UCSD-AML1 (cell line): ENCODE measurements around the gene PCMT1.
"Not testable (repeated sequence)": the region's sequence is repeated elsewhere in the genome, so short reads cannot be mapped to it uniquely, and the experiment has no call there.

Experiments
- DNase-seq: peaks from one replicate; lab custom pipeline; 2025; ENCODE audit not compliant: unreplicated experiment; lab: John Stamatoyannopoulos, UW

PCMT1 gene

DNA sequence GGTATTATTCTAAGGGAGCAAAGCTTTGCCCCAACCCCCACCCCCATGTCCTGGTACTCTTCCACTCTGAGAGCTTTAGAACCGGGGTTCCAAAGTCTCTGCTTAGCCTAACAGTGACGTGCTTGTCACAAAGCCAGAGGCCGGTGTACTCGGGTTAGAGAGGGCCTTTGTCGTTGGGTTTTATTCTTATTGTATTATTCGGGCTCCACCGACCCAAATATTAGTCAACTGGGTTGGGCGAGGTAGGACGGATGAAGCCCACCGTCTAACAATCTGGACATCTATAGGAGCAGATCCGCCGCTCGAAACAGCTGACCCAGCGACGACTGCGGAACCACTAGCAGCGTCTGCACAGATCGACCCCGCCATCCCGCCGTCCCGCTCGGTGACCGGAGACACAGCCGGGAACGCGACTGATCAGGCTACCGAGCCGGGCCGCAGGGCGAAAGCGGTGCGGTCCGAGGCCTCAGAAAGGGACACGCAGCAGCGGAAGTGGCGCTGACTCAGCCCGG is 403 bp upstream of the PCMT1 start:
- DNase-seq = not testable (repeated sequence)

DNA sequence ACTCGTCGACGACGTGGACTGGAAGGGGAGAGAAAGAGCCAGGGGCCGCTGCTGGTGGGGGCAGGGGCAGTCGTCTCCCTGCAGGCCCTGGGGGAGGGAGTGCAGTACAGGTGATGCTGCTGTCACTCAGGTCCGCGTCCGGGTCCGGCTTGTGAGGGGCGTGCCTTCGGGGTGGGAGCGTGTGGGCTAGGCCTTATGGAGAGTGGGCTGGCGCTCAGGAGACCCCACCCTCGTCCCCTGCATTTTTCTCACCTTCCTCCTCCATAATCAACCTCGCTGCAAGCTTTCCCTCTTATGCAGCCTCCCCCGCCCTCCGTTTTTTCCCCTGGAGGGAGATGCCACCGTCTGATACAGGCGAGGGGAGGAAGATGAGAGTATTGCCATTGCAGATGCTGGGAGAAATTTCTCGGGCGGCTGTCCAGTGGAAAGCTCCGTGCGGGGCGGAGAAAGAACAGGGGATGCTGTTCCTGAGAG is 632 bp downstream of the PCMT1 start:
- peak; percentile 76 for DNase-seq

- no peak for DNase-seq
Observed at GRCh38 chr6:149751239-149751638, 1.7 kb downstream of the PCMT1 start.

DNA sequence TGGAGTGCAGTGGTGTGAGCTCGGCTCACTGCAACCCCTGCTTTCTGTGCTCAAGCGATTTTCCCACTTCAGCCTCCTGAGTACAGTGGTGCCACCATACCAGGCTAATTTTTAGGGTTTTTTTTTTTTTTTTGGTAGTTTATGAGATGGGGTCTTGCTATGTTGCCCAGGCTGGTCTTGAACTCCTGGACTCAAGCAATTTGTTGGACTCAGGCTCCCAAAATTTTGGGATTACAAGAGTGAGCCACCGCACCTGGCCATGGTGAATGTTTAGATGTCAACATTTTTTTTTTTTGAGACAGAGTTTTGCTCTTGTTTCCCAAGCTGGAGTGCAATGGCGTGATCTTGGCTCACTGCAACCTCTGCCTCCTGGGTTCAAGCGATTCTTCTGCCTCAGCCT is 2.4 kb downstream of the PCMT1 start:
- not testable (repeated sequence) for DNase-seq

DNA sequence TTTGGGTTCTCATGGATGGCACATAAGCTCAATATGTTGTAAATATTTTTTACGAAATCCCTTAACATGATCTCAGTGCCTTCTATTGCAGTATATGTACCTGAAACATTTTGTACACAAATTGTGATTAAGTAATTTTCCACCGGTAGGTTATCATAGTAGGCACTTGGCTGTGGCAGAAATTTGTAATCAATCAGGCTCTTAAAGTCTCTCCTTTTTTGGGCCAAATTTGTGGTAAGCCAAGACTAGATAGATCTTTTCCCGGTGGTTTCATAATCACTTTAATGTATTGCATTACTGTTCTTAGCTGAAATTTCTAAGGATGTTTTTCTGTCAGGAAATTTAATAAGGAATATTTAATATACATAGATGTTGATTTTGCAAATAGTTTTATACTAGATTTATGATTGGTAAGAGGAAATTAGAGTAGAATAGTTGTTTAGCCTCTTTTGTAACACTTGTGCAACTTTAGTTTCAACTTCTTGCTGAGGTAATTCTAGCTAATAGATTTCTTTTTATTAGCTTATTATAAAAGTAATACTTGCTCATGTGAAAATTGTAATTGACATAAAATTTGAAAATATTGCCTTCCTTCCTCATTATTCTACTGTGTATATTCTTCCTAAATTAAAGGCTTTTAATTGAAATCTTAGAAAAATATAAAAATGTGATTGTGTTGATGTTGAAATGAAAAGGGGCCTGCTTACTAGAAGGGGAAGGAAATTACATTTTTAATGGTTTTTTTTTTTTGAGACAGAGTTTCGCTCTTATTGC is 3.2 kb downstream of the PCMT1 start:
- DNase-seq = no peak

- not testable (repeated sequence) for DNase-seq
Observed at GRCh38 chr6:149753374-149753637, 3.8 kb downstream of the PCMT1 start.

DNA sequence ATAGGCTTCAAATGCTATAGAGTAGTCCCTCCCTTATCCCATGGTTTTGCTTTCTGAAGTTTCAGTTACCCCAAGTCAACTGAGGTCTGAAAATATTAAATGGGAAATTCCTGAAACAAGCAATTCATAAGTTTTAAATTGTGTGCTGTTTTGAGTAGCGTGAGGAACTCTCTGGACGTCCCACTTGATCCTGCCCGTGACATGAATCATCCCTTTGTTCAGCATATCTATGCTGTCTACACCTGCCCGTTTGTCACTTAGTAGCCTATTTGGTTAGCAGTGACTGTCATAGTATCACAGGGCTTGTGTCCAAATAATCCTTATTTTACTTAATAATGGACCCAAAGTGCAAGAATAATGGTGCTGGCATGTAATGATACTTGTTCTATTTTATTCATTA is 5.0 kb downstream of the PCMT1 start:
- no peak for DNase-seq

- DNase-seq = no peak
Observed at GRCh38 chr6:149755300-149756260, 6.0 kb downstream of the PCMT1 start.

DNA sequence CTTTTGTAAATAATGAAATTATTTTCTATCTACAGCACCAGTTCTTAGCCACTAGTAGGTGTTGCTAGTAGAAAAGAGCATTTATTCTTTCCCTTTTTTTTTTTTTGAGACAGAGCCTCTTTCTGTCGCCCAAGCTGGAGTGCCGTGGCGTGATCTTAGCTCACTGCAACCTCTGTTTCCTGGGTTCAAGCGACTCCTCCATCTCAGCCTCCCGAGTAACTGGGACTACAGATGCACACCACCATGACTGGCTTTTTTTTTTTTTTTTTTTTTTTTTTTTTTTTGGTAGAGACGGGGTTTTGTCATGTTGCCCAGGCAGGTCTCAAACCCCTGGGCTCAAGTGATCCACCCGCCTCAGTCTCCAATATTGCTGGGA is 6.7 kb downstream of the PCMT1 start:
- DNase-seq = no peak

DNA sequence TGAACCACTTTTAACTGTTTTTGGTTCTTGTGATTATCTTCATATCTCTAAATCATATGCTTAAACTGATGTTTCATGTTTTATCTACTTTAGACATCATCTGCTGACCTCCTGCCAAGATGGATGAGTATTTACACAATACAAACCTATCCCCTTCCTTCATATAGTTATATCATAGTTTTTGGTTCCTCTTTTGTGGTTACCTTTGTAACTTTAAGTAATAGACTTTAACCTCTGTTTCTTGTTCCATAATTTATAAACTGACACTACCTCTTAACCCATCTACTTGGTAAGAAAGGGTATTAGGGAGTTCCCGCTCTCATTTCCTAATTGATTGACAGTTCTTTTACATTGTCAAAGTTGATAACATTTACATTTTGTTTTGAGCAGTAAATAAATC is 11.9 kb downstream of the PCMT1 start:
- DNase-seq = no peak

GRCh38 chr6:149763866-149764265 is 14.3 kb downstream of the PCMT1 start:
- no peak for DNase-seq

GRCh38 chr6:149766156-149766769 is 16.7 kb downstream of the PCMT1 start:
- DNase-seq = no peak

DNA sequence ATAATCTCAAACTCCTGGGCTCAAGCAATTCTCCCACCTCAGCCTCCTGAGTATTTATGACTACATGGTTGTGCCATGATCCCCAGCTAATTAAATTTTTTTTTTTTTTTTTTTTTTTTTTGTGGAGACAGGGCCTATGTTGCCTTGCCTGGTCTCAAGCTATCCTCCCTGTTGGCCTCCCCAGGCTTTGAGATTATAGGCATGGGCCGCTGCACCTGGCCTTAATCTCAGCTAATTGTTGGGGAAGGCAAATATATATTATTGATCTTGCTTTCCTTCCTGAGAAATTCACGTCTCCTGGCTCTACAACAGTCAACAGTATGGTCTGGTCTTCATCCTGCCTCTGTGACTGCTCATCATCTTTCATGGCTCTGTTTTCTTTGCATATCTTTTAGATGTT is 20.1 kb downstream of the PCMT1 start:
- no peak for DNase-seq

DNA sequence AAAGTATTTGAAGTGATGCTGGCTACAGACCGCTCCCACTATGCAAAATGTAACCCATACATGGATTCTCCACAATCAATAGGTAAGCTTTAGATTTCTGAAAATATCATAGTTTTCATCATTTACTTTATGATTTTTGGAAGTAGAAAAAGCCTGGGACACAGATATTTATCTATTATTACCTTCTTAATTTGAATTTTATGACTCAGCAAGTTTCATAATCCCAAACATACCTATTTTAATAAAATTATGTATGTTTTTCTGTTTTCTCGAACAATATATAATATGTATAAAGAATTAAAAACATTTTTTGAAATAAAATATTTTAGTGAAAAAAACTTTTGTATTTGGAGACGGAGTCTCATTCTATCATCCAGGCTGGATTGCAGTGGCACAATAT is 21.6 kb downstream of the PCMT1 start:
- DNase-seq = no peak

GRCh38 chr6:149771925-149772324 is 22.4 kb downstream of the PCMT1 start:
- DNase-seq = no peak

DNA sequence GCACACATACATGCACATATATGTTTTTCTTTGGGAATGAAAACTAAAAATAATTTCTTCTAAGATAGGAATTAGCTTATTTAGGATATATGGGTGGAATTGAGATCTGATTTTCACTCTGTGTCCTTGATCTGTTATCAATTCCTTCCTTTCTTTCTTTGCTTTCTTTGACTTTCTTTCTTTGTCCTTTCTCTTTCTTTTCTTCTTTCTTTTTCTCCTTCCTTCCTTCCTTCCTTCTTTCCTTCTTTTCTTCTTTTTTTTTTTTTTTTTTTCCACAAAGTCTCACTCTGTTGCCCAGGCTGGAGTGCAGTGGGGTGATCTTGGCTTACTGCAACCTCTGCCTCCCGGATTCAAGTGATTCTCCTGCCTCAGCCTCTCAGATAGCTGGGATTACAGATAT is 28.1 kb downstream of the PCMT1 start:
- DNase-seq = no peak

DNA sequence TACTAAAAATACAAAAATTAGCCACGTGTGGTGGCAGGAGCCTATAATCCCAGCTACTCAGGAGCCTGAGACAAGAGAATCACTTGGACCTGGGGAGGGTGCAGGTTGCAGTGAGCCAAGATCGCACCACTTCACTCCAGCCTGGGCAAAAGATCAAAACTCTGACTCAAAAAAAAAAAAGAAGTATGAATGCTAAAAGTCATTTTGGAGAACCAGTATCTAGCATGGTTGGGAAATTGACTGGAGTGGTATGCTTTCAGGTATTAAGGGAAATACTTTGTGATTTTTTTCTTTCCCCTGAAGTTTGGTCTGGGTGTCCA is 30.1 kb downstream of the PCMT1 start:
- DNase-seq = no peak

DNA sequence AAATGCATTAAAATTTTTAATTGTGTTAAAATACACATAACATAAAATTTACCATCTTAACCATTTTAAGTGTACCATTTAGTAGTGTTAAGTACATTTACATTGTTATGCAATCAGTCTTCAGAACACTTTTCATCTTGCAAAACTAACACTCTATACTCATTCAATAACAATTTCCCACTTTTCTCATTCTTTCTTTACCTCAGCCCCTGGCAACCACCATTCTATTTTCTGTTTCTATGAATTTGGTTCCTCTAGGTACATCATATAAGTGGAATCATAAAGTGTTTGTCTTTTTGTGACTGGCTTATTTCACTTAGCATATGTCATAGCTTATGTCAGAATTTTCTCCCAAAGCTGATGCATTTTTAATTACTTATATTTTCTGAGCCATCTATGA is 32.2 kb downstream of the PCMT1 start:
- no peak for DNase-seq

GRCh38 chr6:149782337-149782736 is 32.8 kb downstream of the PCMT1 start:
- DNase-seq = no peak

DNA sequence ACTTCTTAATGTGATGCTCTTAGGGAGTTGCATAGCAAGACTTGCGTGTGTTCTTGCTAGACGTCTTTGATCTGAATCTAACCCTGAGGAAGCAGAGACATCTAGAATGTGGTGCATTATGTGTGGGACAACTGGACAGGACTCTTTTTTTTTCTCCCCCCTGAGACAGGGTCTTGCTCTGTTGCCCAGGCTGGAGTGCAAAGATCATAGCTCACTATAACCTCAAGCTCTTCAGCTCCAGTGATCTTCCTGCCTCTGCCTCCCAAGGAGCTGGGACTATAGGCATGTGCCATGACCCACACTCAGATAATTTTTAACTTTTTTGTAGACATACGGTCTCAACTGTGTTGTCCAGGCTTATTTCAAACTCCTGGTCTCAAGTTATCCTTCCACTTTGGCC is 34.0 kb downstream of the PCMT1 start:
- no peak for DNase-seq

- no peak for DNase-seq
Observed at GRCh38 chr6:149806127-149806526, 56.6 kb downstream of the PCMT1 start.

DNA sequence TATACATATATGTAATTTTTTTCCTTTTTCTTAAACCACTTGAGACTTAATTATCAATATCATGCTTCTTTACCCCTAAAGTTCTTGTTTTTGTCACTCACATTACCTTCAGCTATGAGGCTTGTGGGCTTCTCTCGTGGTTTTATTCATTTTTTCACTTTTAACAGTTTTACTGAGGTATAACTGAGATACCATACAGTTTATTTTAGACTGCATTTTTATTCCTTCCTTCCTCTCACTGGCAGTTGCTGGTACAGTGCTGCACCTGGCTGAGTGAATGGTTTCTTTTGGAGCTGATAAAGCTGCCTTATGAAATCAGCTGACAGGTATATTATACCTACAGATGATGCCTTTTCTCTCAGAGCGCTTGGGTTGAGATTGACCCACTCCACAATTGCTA is 60.3 kb downstream of the PCMT1 start:
- no peak for DNase-seq
